Activated T-cell treated with anti-CD3 and anti-CD28 coated beads, Interleukin-2, amount 50 U/mL, for 4 hours (primary cell): Measurements from ENCODE around the gene CDH4. TPM values are rescaled to one million over a fixed set of nuclear protein-coding genes. Genes with fewer than 3 reads are reported as not detected.

Experiments used
- ATAC-seq, 2 donors: fragments of 200-7000 bp; cut with Tn5 transposase; one replicate each; pipeline ENCODE4 v1.10.0; 2021
- DNase-seq: peaks from one replicate; pipeline ENCODE4 v3.0.0-alpha.2; 2020
- H3K27me3 Mint-ChIP-seq: one replicate; pipeline ENCODE4 v1.8.0; 2021; ENCODE audit warnings: low read depth, mixed read lengths
- H3K36me3 Mint-ChIP-seq: one replicate; pipeline ENCODE4 v1.8.0; 2022; ENCODE audit warnings: mixed read lengths; ENCODE audit not compliant: insufficient read depth
- H3K4me1 Mint-ChIP-seq: one replicate; pipeline ENCODE4 v1.8.0; 2021; ENCODE audit warnings: low read depth, mixed read lengths
- H3K4me3 Mint-ChIP-seq: one replicate; pipeline ENCODE4 v1.8.0; 2021; ENCODE audit warnings: mild to moderate bottlenecking, moderate library complexity, mixed read lengths
- H3K9me3 Mint-ChIP-seq: one replicate; pipeline ENCODE4 v1.8.0; 2021; ENCODE audit warnings: mixed read lengths
- total RNA-seq, 3 donors: library from RNA; stranded (reverse); gene quantifications; one replicate each; pipeline ENCODE4 v1.2.1, GENCODE V29; 2021

The CDH4 gene
- total RNA-seq, 3 donors from 2014 or later: 0.10 TPM; not detected in 2

DNA sequence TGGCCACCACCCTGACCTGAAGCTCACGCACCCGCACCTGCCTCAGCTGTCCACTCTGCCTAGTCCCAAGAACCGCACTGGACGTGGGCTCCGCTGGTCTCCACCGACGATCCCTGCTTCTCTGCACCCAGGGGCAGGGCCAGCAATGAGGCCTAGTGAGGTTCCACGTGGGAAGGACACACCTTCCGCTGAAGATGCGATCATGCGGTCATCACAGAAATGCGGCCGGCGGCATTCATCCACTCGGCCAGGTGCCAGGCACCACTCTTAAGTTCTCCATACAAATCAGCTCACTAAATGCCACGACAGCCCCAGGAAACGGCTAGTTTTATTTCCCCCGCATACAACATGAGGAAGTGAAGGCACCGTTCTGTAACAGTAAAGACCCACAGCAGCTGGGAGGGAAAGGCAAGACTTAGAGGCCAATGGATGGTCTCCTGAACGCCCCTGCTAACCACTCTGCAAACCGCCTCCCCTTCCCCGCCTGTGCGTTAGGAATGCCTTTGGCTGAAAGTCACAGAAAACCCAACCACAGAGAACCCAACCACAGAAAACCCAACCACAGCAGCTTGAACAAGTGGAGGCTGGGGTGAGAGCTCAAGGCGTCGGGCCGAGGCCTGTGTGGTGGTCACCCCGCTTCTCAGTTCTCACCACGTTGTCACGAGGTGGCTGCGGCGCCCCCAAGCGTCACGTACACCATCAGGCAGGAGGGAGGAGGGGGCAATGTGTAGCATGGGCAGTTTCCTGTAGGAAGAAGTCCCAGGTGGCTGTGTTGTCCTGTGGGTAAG is 609.2 kb downstream of the CDH4 start:
- no peaks in the 10 kb centered on the region for H3K27me3 Mint-ChIP-seq
- ATAC-seq (no peak), DNase-seq (no peak)
- no peaks in the 10 kb centered on the region for H3K36me3 Mint-ChIP-seq
- H3K9me3 Mint-ChIP-seq: peaks cover 10% of the 10 kb centered on the region
- H3K4me1 Mint-ChIP-seq: no peaks in the 10 kb centered on the region
- H3K4me3 Mint-ChIP-seq: no peak overlapping the region

DNA sequence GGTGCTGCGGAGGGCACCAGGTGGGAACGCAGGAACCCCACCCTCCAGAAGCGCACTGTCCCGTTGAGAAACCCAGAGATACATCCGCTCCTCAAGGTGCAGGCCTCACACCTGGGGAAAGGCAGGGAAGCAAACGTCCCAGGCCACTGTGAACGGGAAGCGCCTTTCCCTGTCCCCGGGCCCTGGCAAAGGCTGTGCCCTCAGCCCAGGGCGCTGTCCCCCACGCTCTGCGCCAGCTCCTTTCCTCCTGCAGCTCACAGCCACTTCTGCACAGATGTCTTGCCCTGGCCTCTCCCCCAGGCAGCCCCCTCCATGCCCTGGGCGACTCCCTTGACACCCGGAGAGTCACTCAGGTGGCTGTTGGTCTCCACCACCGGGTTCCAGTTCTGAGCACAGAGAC is 609.8 kb downstream of the CDH4 start:
- DNase-seq (no peak), ATAC-seq (no peak)
- Mint-ChIP-seq H3K27me3 (no peaks in the 10 kb centered on the region), H3K9me3 (peaks cover 10% of the 10 kb centered on the region), H3K4me1 (no peaks in the 10 kb centered on the region), H3K4me3 (no peak overlapping the region), H3K36me3 (no peaks in the 10 kb centered on the region)

DNA sequence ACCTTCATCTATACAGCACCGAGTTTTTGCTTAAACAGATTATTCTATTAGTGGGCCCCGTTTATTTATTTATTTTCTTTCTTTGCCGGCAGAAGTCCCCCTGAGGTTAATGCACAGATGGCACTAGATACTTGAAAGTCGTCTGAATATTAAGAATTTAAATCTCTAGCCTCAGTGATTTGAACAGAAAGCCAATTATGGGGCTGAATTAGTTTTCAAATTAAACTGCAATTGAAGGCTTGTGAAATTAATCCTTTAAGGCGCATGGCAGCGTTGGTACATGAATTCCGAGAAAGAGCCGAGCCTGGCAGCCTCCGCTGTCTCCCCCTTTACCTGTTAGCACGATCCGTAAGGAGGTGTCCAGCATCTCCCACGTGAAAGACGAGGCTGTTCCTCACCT is 610.8 kb downstream of the CDH4 start:
- Mint-ChIP-seq H3K4me1 (no peaks in the 10 kb centered on the region), H3K27me3 (no peaks in the 10 kb centered on the region), H3K9me3 (peaks cover 10% of the 10 kb centered on the region), H3K36me3 (no peaks in the 10 kb centered on the region), H3K4me3 (no peak overlapping the region)
- ATAC-seq: no peak
- DNase-seq: no peak

DNA sequence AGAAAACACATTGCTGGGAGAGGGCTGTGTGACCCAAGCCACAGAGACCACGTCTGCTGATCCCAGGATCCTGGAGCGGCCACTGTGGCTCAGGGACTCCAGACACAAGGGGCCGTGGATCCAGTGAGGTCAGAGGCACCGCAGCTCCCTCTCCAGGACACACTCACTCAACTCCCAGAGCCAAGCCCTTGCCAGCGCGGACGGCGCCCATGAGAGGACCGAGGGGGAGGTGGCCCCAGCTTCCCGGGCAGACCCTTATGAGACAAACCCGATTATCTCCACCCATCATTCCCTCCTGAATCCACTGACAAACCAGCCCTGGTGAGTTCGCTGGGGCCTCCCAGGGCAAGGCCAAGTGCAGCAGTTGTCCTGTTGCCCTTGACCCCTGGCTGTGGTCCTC is 612.4 kb downstream of the CDH4 start:
- Mint-ChIP-seq H3K36me3 (no peaks in the 10 kb centered on the region), H3K4me1 (no peaks in the 10 kb centered on the region), H3K27me3 (no peaks in the 10 kb centered on the region), H3K4me3 (no peak overlapping the region), H3K9me3 (peaks cover 10% of the 10 kb centered on the region)
- DNase-seq (no peak), ATAC-seq (no peak)

DNA sequence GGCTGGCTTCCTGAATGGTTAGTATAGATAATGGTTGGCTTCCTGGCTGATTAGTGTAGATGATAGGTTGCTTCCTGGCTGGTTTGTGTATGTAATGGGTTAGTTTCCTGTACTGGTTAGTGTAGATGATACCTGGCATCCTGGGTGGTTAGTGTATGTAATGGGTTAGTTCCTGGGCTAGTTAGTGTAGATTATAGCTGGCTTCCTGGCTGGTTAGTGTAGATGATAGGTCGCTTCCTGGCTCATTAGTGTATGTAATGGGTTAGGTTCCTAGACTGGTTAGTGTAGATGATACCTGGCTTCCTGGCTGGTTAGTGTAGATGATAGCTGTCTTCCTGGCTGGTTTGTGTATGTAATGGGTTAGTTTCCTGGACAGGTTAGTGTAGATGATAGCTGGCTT is 613.3 kb downstream of the CDH4 start:
- H3K9me3 Mint-ChIP-seq: peaks cover 10% of the 10 kb centered on the region
- no peak overlapping the region for H3K4me3 Mint-ChIP-seq
- no peaks in the 10 kb centered on the region for H3K27me3 Mint-ChIP-seq
- no peaks in the 10 kb centered on the region for H3K36me3 Mint-ChIP-seq
- DNase-seq: no peak
- no peaks in the 10 kb centered on the region for H3K4me1 Mint-ChIP-seq
- no peak for ATAC-seq

DNA sequence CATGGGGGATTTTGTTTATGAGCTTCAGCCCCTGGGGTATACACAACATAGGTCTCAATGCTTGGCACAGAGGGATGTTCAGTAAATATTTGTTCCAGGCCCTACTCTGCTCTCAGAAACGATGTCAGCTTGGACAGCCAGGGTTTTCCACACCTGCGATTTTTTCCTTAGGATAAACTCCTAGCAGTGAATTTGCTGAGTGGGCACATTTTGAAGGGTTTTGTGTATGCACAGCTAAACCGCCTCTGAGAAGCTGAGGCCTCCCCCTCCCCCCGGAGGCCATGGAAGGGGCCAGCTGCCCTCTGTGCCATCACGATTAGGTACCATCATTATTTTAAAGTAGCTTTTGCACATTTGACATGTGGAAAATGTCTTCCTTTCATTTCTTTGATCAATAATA is 614.1 kb downstream of the CDH4 start:
- H3K9me3 Mint-ChIP-seq: peaks cover 10% of the 10 kb centered on the region
- no peak overlapping the region for H3K4me3 Mint-ChIP-seq
- DNase-seq (no peak), ATAC-seq (no peak)
- no peaks in the 10 kb centered on the region for H3K36me3 Mint-ChIP-seq
- H3K27me3 Mint-ChIP-seq: no peaks in the 10 kb centered on the region
- no peaks in the 10 kb centered on the region for H3K4me1 Mint-ChIP-seq

DNA sequence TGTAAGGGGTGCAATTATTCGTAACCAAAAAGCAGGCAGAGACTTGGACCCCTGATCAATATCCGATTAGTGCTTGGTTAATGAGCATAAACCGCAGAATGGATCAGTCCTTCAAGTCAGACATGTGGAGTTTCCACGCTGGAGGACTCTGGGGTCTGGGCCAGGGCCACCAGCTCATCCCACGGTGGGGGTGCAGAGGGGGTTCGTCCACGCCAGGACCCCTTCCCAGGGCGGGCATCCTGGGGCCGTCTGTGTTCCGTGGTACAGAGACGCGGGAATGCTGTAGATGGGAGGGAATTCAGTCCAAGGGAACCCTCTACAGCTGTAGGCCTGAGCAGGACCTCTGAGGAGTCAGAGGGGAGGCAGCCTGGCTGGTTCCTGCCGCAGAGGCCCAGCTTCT is 615.9 kb downstream of the CDH4 start:
- ATAC-seq (no peak), DNase-seq (no peak)
- Mint-ChIP-seq H3K4me1 (no peaks in the 10 kb centered on the region), H3K36me3 (no peaks in the 10 kb centered on the region), H3K27me3 (no peaks in the 10 kb centered on the region), H3K4me3 (no peak overlapping the region), H3K9me3 (peaks cover 10% of the 10 kb centered on the region)

DNA sequence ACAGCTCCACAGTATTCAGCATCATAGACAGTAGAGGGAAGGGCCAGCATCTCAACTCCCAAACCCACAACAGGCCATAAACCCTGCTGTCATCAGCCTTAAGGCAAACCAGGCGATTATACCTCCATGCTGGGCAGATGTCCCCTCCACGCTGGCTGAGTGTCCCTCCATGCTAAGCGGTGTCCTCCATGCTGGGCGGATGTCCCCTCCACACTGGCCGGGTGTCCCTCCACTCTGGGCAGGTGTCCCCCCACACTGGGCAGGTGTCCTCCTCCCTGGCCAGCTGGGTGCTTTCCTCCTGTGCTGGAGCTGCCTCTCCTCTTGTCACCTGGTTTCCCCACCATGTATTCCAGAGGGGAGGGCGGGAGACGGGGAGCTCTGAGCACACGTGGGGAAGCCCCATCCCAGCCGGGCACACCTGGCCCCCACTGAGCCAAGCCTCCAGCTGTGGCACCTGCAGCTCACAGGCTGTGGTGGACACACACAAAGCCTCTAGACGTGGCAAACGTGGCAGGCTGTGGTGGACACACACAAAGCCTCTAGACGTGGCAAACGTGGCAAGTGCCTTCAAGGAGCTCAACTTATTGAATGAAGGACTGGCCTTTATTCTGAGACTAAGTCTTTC is 616.5 kb downstream of the CDH4 start:
- Mint-ChIP-seq H3K36me3 (no peaks in the 10 kb centered on the region), H3K9me3 (peaks cover 10% of the 10 kb centered on the region), H3K27me3 (no peaks in the 10 kb centered on the region), H3K4me3 (no peak overlapping the region), H3K4me1 (no peaks in the 10 kb centered on the region)
- no peak for ATAC-seq
- DNase-seq: no peak

DNA sequence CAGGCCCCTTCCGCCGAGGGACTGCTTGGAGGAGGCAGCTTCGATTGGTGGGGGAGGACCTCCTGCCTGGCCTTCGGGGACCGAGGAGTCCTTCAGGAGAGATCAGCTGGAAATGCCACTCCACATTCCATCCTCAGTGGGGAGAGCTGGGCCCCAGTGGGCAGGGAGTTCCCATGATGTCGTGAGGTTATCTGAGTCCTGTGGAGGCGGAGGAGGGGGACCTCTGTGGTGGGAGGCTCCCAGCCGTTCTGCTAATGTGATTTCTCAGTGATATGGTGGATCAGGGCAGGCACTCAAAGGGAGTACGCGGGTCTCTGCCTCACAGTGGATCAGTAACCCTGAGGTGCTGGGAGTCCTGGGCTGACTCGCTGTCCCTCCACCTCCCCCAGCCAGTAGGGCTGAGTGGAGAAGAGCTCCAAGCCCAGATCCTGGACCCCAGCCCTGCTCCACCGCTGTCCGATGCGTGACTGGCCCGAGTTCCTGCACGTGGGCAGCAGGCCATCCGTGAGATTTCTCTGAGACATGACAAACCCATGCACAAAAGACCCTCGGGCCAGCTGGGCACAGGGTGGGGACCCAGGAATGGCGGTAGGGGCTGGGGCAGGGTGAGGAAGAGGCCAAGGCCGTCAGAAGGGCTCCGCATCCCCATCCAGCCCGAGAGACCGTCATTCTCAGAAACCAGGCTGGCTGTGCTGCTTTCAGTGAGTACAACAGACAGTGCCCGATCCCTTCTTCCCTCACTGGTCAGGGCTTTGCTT is 617.9 kb downstream of the CDH4 start:
- H3K4me3 Mint-ChIP-seq: no peak overlapping the region
- H3K9me3 Mint-ChIP-seq: peaks cover 9% of the 10 kb centered on the region
- DNase-seq: no peak
- no peak for ATAC-seq
- H3K27me3 Mint-ChIP-seq: no peaks in the 10 kb centered on the region
- no peaks in the 10 kb centered on the region for H3K4me1 Mint-ChIP-seq
- H3K36me3 Mint-ChIP-seq: no peaks in the 10 kb centered on the region

DNA sequence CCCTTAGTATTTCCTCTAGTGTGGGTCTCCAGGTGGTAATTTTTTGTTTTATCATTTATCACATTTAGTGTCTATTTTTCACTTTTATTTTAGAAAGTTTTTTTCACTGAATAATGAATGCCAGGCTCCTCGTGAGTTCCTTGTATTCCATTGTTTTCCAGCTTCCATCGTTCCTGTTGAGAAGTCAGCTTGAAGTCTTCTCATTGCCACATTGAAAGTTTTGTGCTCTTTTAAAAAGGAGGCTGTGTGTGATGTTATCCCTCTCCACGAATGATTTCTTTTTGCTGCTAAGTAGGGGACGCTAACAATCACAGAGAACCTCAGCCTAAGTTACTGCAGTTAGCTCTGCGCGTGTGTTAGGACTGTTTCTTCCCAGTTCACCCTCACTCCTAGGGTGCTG is 619.1 kb downstream of the CDH4 start:
- ATAC-seq: no peak
- no peaks in the 10 kb centered on the region for H3K36me3 Mint-ChIP-seq

DNA sequence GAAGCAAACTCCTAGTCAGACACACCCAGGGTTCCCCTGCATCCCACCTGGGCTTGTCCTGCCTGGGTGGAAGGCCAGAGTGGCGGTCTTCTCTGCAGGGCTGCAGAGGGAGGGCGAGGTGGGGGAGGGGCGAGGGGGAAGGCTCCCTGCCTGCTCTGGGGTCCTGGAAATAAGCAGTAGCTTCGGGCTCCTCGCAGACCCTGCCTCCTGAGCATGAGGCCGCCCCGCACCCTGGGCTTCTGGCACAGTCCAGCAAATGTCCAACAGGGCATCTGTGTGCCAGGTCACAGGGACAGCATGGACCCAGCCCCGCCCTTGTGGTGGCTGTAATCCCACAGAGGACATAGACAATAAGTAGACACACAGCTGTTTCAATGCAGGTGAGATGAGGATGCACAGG is 619.9 kb downstream of the CDH4 start:
- H3K4me1 Mint-ChIP-seq: no peaks in the 10 kb centered on the region
- DNase-seq (no peak), ATAC-seq (no peak)

More for the DNA sequence above, 619.1 kb downstream of the CDH4 start:
- no peak for DNase-seq
- Mint-ChIP-seq H3K9me3 (no peaks in the 10 kb centered on the region), H3K4me1 (no peaks in the 10 kb centered on the region), H3K4me3 (no peak overlapping the region), H3K27me3 (no peaks in the 10 kb centered on the region)

DNA sequence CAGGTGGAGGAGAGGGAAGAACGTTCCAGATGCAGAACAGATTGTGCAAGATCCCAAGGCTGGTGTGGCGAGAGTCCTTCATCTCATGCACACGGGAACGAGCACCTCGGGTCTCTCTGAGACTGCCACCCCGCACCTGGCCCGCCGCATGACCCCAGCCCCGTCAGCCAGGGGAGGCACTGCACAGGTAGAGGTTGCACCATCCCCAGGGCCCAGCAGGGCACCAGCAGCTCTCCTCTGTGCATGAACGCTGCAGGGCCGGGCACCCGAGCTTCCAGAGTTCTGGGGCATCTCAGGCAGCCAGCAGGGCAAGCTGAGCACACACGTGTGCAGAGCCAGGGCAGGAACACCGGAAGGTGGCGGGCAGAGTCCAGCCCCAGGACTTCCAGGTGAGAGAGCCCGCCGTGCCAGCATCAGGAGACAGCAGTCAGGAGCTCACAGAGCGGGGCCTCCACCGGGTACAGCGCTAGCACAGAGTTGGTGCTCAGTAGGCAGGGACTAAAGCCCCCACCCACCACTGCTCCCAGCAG is 620.4 kb downstream of the CDH4 start:
- no peaks in the 10 kb centered on the region for H3K27me3 Mint-ChIP-seq
- DNase-seq (no peak), ATAC-seq (no peak)
- H3K4me1 Mint-ChIP-seq: no peaks in the 10 kb centered on the region
- H3K4me3 Mint-ChIP-seq: no peak overlapping the region
- H3K36me3 Mint-ChIP-seq: no peaks in the 10 kb centered on the region
- no peaks in the 10 kb centered on the region for H3K9me3 Mint-ChIP-seq

More for the DNA sequence above, 619.9 kb downstream of the CDH4 start:
- Mint-ChIP-seq H3K36me3 (no peaks in the 10 kb centered on the region), H3K27me3 (no peaks in the 10 kb centered on the region), H3K9me3 (no peaks in the 10 kb centered on the region), H3K4me3 (no peak overlapping the region)

DNA sequence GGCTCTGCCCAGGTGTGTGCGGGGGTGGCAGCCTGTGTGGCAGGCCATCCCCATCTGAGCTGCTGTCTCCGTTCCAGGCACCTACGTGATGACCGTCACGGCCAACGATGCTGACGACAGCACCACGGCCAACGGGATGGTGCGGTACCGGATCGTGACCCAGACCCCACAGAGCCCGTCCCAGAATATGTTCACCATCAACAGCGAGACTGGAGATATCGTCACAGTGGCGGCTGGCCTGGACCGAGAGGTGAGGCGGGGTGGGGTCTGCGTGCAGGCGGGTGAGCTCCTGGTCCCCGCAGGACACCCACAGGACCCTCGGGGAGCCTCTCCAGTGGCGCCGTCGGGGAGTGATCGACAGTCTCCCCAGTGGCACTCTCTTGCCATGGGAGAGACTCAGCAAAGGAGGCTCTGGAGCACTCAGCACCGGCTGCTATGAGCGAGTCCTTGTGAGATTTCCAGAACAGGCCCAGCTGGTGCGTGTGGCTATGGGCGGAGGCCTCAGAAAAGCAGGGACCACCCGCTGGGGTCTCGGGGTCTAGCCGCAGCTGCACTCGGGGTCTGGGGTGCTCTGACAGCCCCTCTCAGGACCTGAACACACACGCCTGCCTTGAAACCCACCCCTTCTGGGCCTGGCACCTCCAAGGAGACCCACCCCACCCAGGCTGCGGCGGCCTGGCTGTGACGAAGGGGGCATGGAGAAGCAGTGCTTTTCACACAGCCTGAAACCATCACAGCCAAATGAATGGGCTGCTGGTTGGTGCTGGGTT is 621.8 kb downstream of the CDH4 start:
- H3K9me3 Mint-ChIP-seq: no peaks in the 10 kb centered on the region
- H3K4me3 Mint-ChIP-seq: no peak overlapping the region
- no peaks in the 10 kb centered on the region for H3K27me3 Mint-ChIP-seq
- H3K36me3 Mint-ChIP-seq: no peaks in the 10 kb centered on the region
- H3K4me1 Mint-ChIP-seq: no peaks in the 10 kb centered on the region
- ATAC-seq (no peak), DNase-seq (no peak)

DNA sequence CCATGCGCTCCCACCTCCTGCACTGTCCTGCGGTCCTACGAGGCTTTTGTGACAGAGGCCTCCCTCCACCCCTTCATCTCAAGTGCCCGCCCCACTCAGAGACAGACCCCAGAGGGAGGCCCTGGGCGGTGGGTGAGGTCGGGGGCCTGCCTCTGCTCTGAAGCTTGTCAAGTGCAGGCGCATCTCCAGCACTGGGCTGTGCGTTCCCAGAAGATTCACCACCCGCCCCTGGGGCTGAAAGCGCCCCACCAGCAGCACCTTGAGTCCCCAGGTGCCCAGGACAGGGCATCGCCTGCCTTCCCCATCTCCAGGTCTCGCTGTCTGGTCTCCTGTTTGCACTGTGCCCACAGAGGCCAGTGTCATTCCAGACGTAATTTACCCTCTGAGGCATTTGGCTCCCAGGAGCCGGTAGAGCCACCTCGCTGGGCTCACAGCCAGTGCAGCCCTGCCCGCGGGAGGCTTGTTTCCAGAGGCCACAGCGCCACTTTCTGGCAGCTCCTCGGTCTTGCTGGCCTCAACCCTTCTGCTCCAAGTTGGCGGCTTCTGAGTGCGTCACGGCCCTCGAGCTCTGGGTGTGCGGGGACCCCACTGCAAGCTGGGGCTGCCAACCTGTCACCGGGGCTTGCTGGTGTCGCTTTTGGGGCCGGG is 622.5 kb downstream of the CDH4 start:
- ATAC-seq: no peak
- no peaks in the 10 kb centered on the region for H3K9me3 Mint-ChIP-seq
- H3K27me3 Mint-ChIP-seq: no peaks in the 10 kb centered on the region
- H3K36me3 Mint-ChIP-seq: no peaks in the 10 kb centered on the region
- H3K4me1 Mint-ChIP-seq: no peaks in the 10 kb centered on the region
- H3K4me3 Mint-ChIP-seq: no peak overlapping the region
- no peak for DNase-seq
